Activated CD4-positive, alpha-beta T cell treated with anti-CD3 and anti-CD28 coated beads, Interleukin-2, amount 50 U/mL, for 48 hours (primary cell): ENCODE measurements around the gene SORCS2.

Experiments used
- DNase-seq, 2 experiments: peaks; one replicate each; pipeline ENCODE4 v3.0.0-alpha.2; 2020

SORCS2 gene

GRCh38 chr4:7747566-7747965 is 555.2 kb downstream of the SORCS2 start:
- no peak for DNase-seq

GRCh38 chr4:7750523-7750922 is 558.2 kb downstream of the SORCS2 start:
- DNase-seq: no peak

GRCh38 chr4:7750972-7751371 is 558.6 kb downstream of the SORCS2 start:
- no peak for DNase-seq

- DNase-seq: no peak
These were observed 560.3 kb downstream of the SORCS2 start for GRCh38 chr4:7752649-7753048.

GRCh38 chr4:7753271-7753670 is 560.9 kb downstream of the SORCS2 start:
- DNase-seq: no peak

- no peak for DNase-seq
These were observed 561.7 kb downstream of the SORCS2 start for GRCh38 chr4:7753931-7754465.

- no peak for DNase-seq
These were observed 562.4 kb downstream of the SORCS2 start for GRCh38 chr4:7754565-7755262.

- DNase-seq: no peak
These were observed 563.2 kb downstream of the SORCS2 start for GRCh38 chr4:7755561-7755960.

- DNase-seq: no peak
These were observed 563.7 kb downstream of the SORCS2 start for GRCh38 chr4:7756071-7756470.

GRCh38 chr4:7756561-7757355 is 564.4 kb downstream of the SORCS2 start:
- no peak for DNase-seq

GRCh38 chr4:7757501-7758471 is 565.4 kb downstream of the SORCS2 start:
- DNase-seq: no peak

GRCh38 chr4:7758476-7758875 is 566.1 kb downstream of the SORCS2 start:
- DNase-seq: no peak

- DNase-seq: peak; percentile 69 to 78
These were observed 566.9 kb downstream of the SORCS2 start for GRCh38 chr4:7759216-7759615.

- no peak for DNase-seq
These were observed 567.3 kb downstream of the SORCS2 start for GRCh38 chr4:7759635-7760034.

- no peak for DNase-seq
These were observed 567.9 kb downstream of the SORCS2 start for GRCh38 chr4:7760228-7760627.

- no peak for DNase-seq
These were observed 568.4 kb downstream of the SORCS2 start for GRCh38 chr4:7760706-7761105.

GRCh38 chr4:7761312-7761711 is 569.0 kb downstream of the SORCS2 start:
- no peak for DNase-seq

- peak; percentile 52 to 65 for DNase-seq
These were observed 569.4 kb downstream of the SORCS2 start for GRCh38 chr4:7761720-7762119.

- no peak for DNase-seq
These were observed 570.2 kb downstream of the SORCS2 start for GRCh38 chr4:7762376-7763030.

- no peak for DNase-seq
These were observed 570.8 kb downstream of the SORCS2 start for GRCh38 chr4:7763106-7763505.

GRCh38 chr4:7763788-7764187 is 571.5 kb downstream of the SORCS2 start:
- no peak for DNase-seq

- DNase-seq: no peak
These were observed 572.1 kb downstream of the SORCS2 start for GRCh38 chr4:7764466-7764865.
